Activated B cell treated with CpG ODN at 0.5 μM for 24 hours (primary cell): ENCODE results near the gene PLEKHG4B. TPM values are rescaled to one million over a fixed set of nuclear protein-coding genes. Genes with fewer than 3 reads are reported as not detected.
"Not testable (repeated sequence)": the region's sequence is repeated elsewhere in the genome, so short reads cannot be mapped to it uniquely, and the experiment has no call there.

Source experiments
- ATAC-seq: fragments of 200-7000 bp; cut with Tn5 transposase; one replicate; pipeline ENCODE4 v1.10.0; 2021; ENCODE audit warnings: low read depth, mild to moderate bottlenecking, moderate library complexity
- CTCF ChIA-PET: fragments of 350-600 bp; sonication (Branson Sonifier 250); formaldehyde crosslinking; loops from one replicate; lab custom pipeline; 2021; ENCODE audit warnings: antibody characterized with exemption; lab: Charles Lee
- POLR2A ChIA-PET: fragments of 350-600 bp; sonication (Branson Sonifier 250); formaldehyde crosslinking; loops from one replicate; lab custom pipeline; 2021; ENCODE audit warnings: antibody characterized with exemption; lab: Charles Lee
- DNase-seq: peaks from one replicate; pipeline ENCODE4 v3.0.0; 2022
- H3K27ac Mint-ChIP-seq: one replicate; pipeline ENCODE4 v1.8.0; 2020; ENCODE audit warnings: mixed read lengths
- H3K27me3 Mint-ChIP-seq: one replicate; pipeline ENCODE4 v1.8.0; 2021; ENCODE audit warnings: mixed read lengths
- H3K36me3 Mint-ChIP-seq: one replicate; pipeline ENCODE4 v1.8.0; 2021; ENCODE audit warnings: low read depth, mixed read lengths
- H3K4me1 Mint-ChIP-seq: one replicate; pipeline ENCODE4 v1.8.0; 2021; ENCODE audit warnings: mixed read lengths
- H3K4me3 Mint-ChIP-seq: one replicate; pipeline ENCODE4 v1.8.0; 2020; ENCODE audit warnings: mild to moderate bottlenecking, mixed read lengths
- H3K9me3 Mint-ChIP-seq: one replicate; pipeline ENCODE4 v1.8.0; 2020; ENCODE audit warnings: mixed read lengths
- CTCF ChIP-seq: fragments of 200-600 bp; IDR thresholded peaks from one replicate; pipeline ENCODE4 v1.8.0; 2022; ENCODE audit warnings: antibody characterized with exemption, mild to moderate bottlenecking
- intact Hi-C: fragments of 100-400 bp; cut with micrococcal nuclease; formaldehyde crosslinking; loops from one replicate; pipeline ENCODE4 v1.15.1; 2024
- total RNA-seq: library from RNA; stranded (reverse); gene quantifications from 2 replicates; pipeline ENCODE4 v1.2.3, GENCODE V29; 2022

PLEKHG4B gene
- total RNA-seq, 1 donor from 2014 or later, result not detected

GRCh38 chr5:234450-234849 lies 142.5 kb downstream of the PLEKHG4B start:
- Mint-ChIP-seq H3K4me3 (no peak overlapping the region), H3K27ac (no peak overlapping the region), H3K9me3 (no peaks in the 10 kb centered on the region), H3K36me3 (peaks cover 77% of the 10 kb centered on the region), H3K27me3 (no peaks in the 10 kb centered on the region), H3K4me1 (no peaks in the 10 kb centered on the region)
- ATAC-seq (no peak), DNase-seq (no peak)
- intact Hi-C loops, result loop anchor here (10.0 kb wide), 1 partner anchor 1360 kb away; no protein-coding TSS in a partner anchor
- ChIA-PET CTCF (no interaction called here), POLR2A (no interaction called here)
- TF ChIP-seq CTCF, result no peak

- POLR2A ChIA-PET, H3K4me3 Mint-ChIP-seq, H3K4me1 Mint-ChIP-seq, ATAC-seq, DNase-seq, H3K27ac Mint-ChIP-seq, H3K27me3 Mint-ChIP-seq, H3K9me3 Mint-ChIP-seq, CTCF ChIA-PET: not testable (repeated sequence)
- peaks cover 79% of the 10 kb centered on the region for H3K36me3 Mint-ChIP-seq
- intact Hi-C loops, result loop anchor here (10.0 kb wide), 1 partner anchor 1359 kb away; no protein-coding TSS in a partner anchor
Measured at GRCh38 chr5:235527-235926, 143.6 kb downstream of the PLEKHG4B start.

- H3K27me3 Mint-ChIP-seq, POLR2A ChIA-PET, H3K4me3 Mint-ChIP-seq, CTCF ChIA-PET, DNase-seq, H3K9me3 Mint-ChIP-seq, H3K4me1 Mint-ChIP-seq, ATAC-seq, H3K27ac Mint-ChIP-seq: not testable (repeated sequence)
- intact Hi-C loops, result loop anchor here (10.0 kb wide), 1 partner anchor 1357 kb away; no protein-coding TSS in a partner anchor
- peaks cover 79% of the 10 kb centered on the region for H3K36me3 Mint-ChIP-seq
Measured at GRCh38 chr5:237931-238330, 146.0 kb downstream of the PLEKHG4B start.

Other genes with a start within 250 kb of the PLEKHG4B start
- gene LRRC14B, start 99.3 kb downstream of the PLEKHG4B start, total RNA-seq, result not detected in 2 replicates
- 5.7 and 6.4 TPM in 2 replicates for gene CCDC127, start 126.0 kb downstream of the PLEKHG4B start, total RNA-seq
- 90.5 and 95.7 TPM in 2 replicates for gene SDHA, start 126.2 kb downstream of the PLEKHG4B start, total RNA-seq
- gene PDCD6, start 179.5 kb downstream of the PLEKHG4B start, total RNA-seq, result 113 and 116 TPM in 2 replicates
- 5.1 and 6.1 TPM in 2 replicates for gene AHRR, start 229.5 kb downstream of the PLEKHG4B start, total RNA-seq